GM19240 (cell line): Measurements from ENCODE around the gene TCEANC.

Experiments
- DNase-seq: peaks from one replicate; pipeline ENCODE4 v3.0.0; 2011; ENCODE audit warnings: low spot score; ENCODE audit not compliant: insufficient read length

Gene TCEANC

GRCh38 chrX:13692771-13693231, 39.9 kb downstream of the TCEANC start:
- DNase-seq: no peak

- DNase-seq: no peak
Measured at GRCh38 chrX:13693341-13693961, 40.5 kb downstream of the TCEANC start.

GRCh38 chrX:13694359-13694758, 41.4 kb downstream of the TCEANC start:
- no peak for DNase-seq

- no peak for DNase-seq
Measured at GRCh38 chrX:13694983-13695382, 42.0 kb downstream of the TCEANC start.

- DNase-seq: no peak
Measured at GRCh38 chrX:13695601-13696115, 42.7 kb downstream of the TCEANC start.

- no peak for DNase-seq
Measured at GRCh38 chrX:13697455-13697854, 44.5 kb downstream of the TCEANC start.

- DNase-seq: no peak
Measured at GRCh38 chrX:13697976-13698375, 45.0 kb downstream of the TCEANC start.

- no peak for DNase-seq
Measured at GRCh38 chrX:13698432-13698831, 45.5 kb downstream of the TCEANC start.

GRCh38 chrX:13699183-13699826, 46.4 kb downstream of the TCEANC start:
- no peak for DNase-seq

GRCh38 chrX:13700380-13700779, 47.4 kb downstream of the TCEANC start:
- no peak for DNase-seq

GRCh38 chrX:13702111-13702789, 49.3 kb downstream of the TCEANC start:
- no peak for DNase-seq

- DNase-seq: no peak
Measured at GRCh38 chrX:13703135-13703534, 50.2 kb downstream of the TCEANC start.

- DNase-seq: no peak
Measured at GRCh38 chrX:13703589-13703988, 50.6 kb downstream of the TCEANC start.

GRCh38 chrX:13711141-13711540, 58.2 kb downstream of the TCEANC start:
- no peak for DNase-seq
